Trophoblast cell (in vitro differentiated cells and primary cell): Measurements from ENCODE around the gene RAVER2.
A peak's percentile ranks its signal among the peaks of the same experiment; 100 is the strongest.

Source experiments
- DNase-seq, 2 donors: peaks; one replicate each; pipeline ENCODE4 v3.0.0-alpha.2; 2016
- H2AFZ ChIP-seq: 2 replicates; pipeline ENCODE4 v1.6.1; 2013; ENCODE audit warnings: low read length, moderate library complexity, mild to moderate bottlenecking; ENCODE audit not compliant: insufficient read depth, poor library complexity
- H2AK5ac ChIP-seq: 2 replicates; pipeline ENCODE4 v1.6.1; 2013; ENCODE audit warnings: mild to moderate bottlenecking, low read length
- H2BK120ac ChIP-seq: 2 replicates; pipeline ENCODE4 v1.6.1; 2013; ENCODE audit warnings: low read length, mild to moderate bottlenecking, moderate library complexity; ENCODE audit not compliant: insufficient read depth, poor library complexity
- H2BK12ac ChIP-seq: 2 replicates; pipeline ENCODE4 v1.6.1; 2013; ENCODE audit warnings: mild to moderate bottlenecking, low read length, moderate library complexity
- H2BK5ac ChIP-seq: 2 replicates; pipeline ENCODE4 v1.6.1; 2013; ENCODE audit warnings: low read length, low read depth, moderate library complexity, mild to moderate bottlenecking; ENCODE audit not compliant: poor library complexity
- H3K14ac ChIP-seq: 2 replicates; pipeline ENCODE4 v1.6.1; 2013; ENCODE audit warnings: mild to moderate bottlenecking, low read length
- H3K18ac ChIP-seq: 2 replicates; pipeline ENCODE4 v1.6.1; 2013; ENCODE audit warnings: mild to moderate bottlenecking, low read length
- H3K23ac ChIP-seq: 2 replicates; pipeline ENCODE4 v1.6.1; 2013; ENCODE audit warnings: low read length
- H3K27ac ChIP-seq: 2 replicates; pipeline ENCODE4 v1.5.1; 2013; ENCODE audit warnings: low read depth, mild to moderate bottlenecking, inconsistent platforms, low read length, moderate library complexity
- H3K27me3 ChIP-seq: 2 replicates; pipeline ENCODE4 v1.6.1; 2013; ENCODE audit warnings: inconsistent platforms, mild to moderate bottlenecking, low read length, moderate library complexity; ENCODE audit not compliant: insufficient read depth
- H3K36me3 ChIP-seq, 2 experiments: 1 replicate in 1 of 2; 2 replicates in 1 of 2; pipeline ENCODE4 v1.6.1; 2013; ENCODE audit warnings: low read length in 2 of 2, mild to moderate bottlenecking in 2 of 2, moderate library complexity in 1 of 2; ENCODE audit not compliant: insufficient read depth in 2 of 2, control insufficient read depth in 1 of 2
- H3K4ac ChIP-seq: 2 replicates; pipeline ENCODE4 v1.6.1; 2013; ENCODE audit warnings: low read depth, mild to moderate bottlenecking, low read length, moderate library complexity
- H3K4me1 ChIP-seq, 2 experiments: 1 replicate in 1 of 2; 2 replicates in 1 of 2; pipeline ENCODE4 v1.6.1; 2013; ENCODE audit warnings: low read length in 2 of 2, mild to moderate bottlenecking in 2 of 2, moderate library complexity in 1 of 2; ENCODE audit not compliant: insufficient read depth in 2 of 2, control insufficient read depth in 1 of 2
- H3K4me2 ChIP-seq: 2 replicates; pipeline ENCODE4 v1.6.1; 2013; ENCODE audit warnings: inconsistent platforms, mild to moderate bottlenecking, low read length, moderate library complexity
- H3K4me3 ChIP-seq: 2 replicates; pipeline ENCODE4 v1.5.1; 2013; ENCODE audit warnings: mild to moderate bottlenecking, low read depth, low read length, inconsistent platforms
- H3K79me1 ChIP-seq: one replicate; pipeline ENCODE4 v1.6.1; 2013; ENCODE audit warnings: low read length
- H3K79me2 ChIP-seq: 2 replicates; pipeline ENCODE4 v1.6.1; 2013; ENCODE audit warnings: low read length, mild to moderate bottlenecking; ENCODE audit not compliant: control insufficient read depth, insufficient read depth, poor library complexity
- H3K9ac ChIP-seq: 2 replicates; pipeline ENCODE4 v1.6.1; 2013; ENCODE audit warnings: mild to moderate bottlenecking, low read length
- H3K9me3 ChIP-seq: 2 replicates; pipeline ENCODE4 v1.6.1; 2013; ENCODE audit warnings: low read depth, mild to moderate bottlenecking, control low read depth, inconsistent platforms, low read length; ENCODE audit not compliant: insufficient read depth
- H4K12ac ChIP-seq: 2 replicates; pipeline ENCODE4 v1.6.1; 2013; ENCODE audit warnings: low read depth, mild to moderate bottlenecking, low read length, moderate library complexity
- H4K8ac ChIP-seq: 2 replicates; pipeline ENCODE4 v1.6.1; 2013; ENCODE audit warnings: low read depth, mild to moderate bottlenecking, low read length, moderate library complexity
- H4K91ac ChIP-seq: one replicate; pipeline ENCODE4 v1.6.1; 2013; ENCODE audit warnings: low read depth, mild to moderate bottlenecking, low read length, moderate library complexity
- WGBS: extraction: QIAGEN DNeasy Blood & Tissue Kit; methylation state at CpG from one replicate; pipeline ENCODE4 v1.1.7; 2013; ENCODE audit warnings: missing lambda C conversion rate; ENCODE audit not compliant: insufficient read length, insufficient coverage; ENCODE audit errors: extremely low coverage; 5-methylcytosine and 5-hydroxymethylcytosine counted together

Gene RAVER2

DNA sequence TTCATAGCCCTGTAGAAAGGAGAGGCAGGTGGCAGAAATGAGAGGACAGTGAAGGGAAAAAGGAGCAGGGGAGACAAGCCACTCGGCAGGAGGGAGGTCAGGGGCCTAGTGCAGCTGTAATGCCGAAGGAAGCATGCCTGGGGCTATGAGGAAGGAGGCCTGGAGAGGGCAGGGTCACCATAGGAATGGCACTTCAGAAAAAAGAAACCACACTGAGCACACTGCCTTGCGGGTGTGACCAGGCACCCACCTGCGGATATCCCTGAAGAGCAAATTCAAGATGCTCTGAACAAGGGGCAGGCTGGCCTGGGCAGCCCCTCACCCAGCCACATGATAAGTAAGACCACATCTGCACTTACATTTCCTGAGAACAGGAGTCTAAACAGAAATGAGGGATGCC lies 116.7 kb downstream of the RAVER2 start:
- Histone ChIP-seq H2BK5ac (no peak overlapping the region), H3K36me3 (peaks cover 26 to 38% of the 10 kb centered on the region in 2 experiments), H3K14ac (no peak overlapping the region), H2BK12ac (no peak overlapping the region), H3K4me2 (no peak overlapping the region), H2BK120ac (no peak overlapping the region), H3K23ac (no peak overlapping the region), H3K27ac (no peak overlapping the region), H3K9ac (no peak overlapping the region), H4K8ac (no peak overlapping the region), H3K4me1 (no peaks in the 10 kb centered on the region), H3K18ac (no peak overlapping the region), H4K91ac (no peak overlapping the region), H3K79me2 (no peaks in the 10 kb centered on the region), H2AFZ (no peak overlapping the region), H3K79me1 (no peaks in the 10 kb centered on the region), H4K12ac (no peak overlapping the region), H3K4me3 (no peak overlapping the region), H2AK5ac (no peak overlapping the region), H3K4ac (no peak overlapping the region), H3K9me3 (no peaks in the 10 kb centered on the region), H3K27me3 (no peaks in the 10 kb centered on the region)
- DNase-seq = peak; percentile 56 to 81
- no CpG with 5 or more reads among the region's 4 CpGs for WGBS

GRCh38 chr1:64864018-64864940 lies 119.4 kb downstream of the RAVER2 start:
- Histone ChIP-seq H4K12ac (no peak overlapping the region), H2BK120ac (no peak overlapping the region), H3K18ac (no peak overlapping the region), H3K9ac (no peak overlapping the region), H2BK5ac (no peak overlapping the region), H2AFZ (no peak overlapping the region), H3K4me1 (no peaks in the 10 kb centered on the region), H3K14ac (no peak overlapping the region), H4K8ac (no peak overlapping the region), H3K4me2 (no peak overlapping the region), H2BK12ac (no peak overlapping the region), H3K23ac (no peak overlapping the region), H2AK5ac (no peak overlapping the region), H3K4ac (no peak overlapping the region), H3K27ac (no peak overlapping the region), H3K79me2 (no peaks in the 10 kb centered on the region), H3K4me3 (no peak overlapping the region), H4K91ac (no peak overlapping the region), H3K36me3 (peaks cover 13 to 22% of the 10 kb centered on the region in 2 experiments), H3K79me1 (no peaks in the 10 kb centered on the region), H3K9me3 (no peaks in the 10 kb centered on the region), H3K27me3 (no peaks in the 10 kb centered on the region)
- no CpG with 5 or more reads among the region's 14 CpGs for WGBS
- DNase-seq = peak in 1 of 2 donors; percentile 51

- Histone ChIP-seq H2AFZ (no peak overlapping the region), H3K79me2 (no peaks in the 10 kb centered on the region), H3K9ac (no peak overlapping the region), H2AK5ac (no peak overlapping the region), H4K12ac (no peak overlapping the region), H2BK5ac (no peak overlapping the region), H4K91ac (no peak overlapping the region), H3K27me3 (no peaks in the 10 kb centered on the region), H2BK12ac (no peak overlapping the region), H2BK120ac (no peak overlapping the region), H3K23ac (no peak overlapping the region), H3K14ac (no peak overlapping the region), H3K27ac (no peak overlapping the region), H3K36me3 (peaks cover 8 to 16% of the 10 kb centered on the region in 2 experiments), H3K79me1 (no peaks in the 10 kb centered on the region), H3K4ac (no peak overlapping the region), H3K9me3 (no peaks in the 10 kb centered on the region), H3K4me3 (no peak overlapping the region), H4K8ac (no peak overlapping the region), H3K4me2 (no peak overlapping the region), H3K4me1 (no peaks in the 10 kb centered on the region), H3K18ac (no peak overlapping the region)
- no CpG with 5 or more reads among the region's 6 CpGs for WGBS
- DNase-seq = no peak
These were observed 120.4 kb downstream of the RAVER2 start for GRCh38 chr1:64865105-64865757.

DNA sequence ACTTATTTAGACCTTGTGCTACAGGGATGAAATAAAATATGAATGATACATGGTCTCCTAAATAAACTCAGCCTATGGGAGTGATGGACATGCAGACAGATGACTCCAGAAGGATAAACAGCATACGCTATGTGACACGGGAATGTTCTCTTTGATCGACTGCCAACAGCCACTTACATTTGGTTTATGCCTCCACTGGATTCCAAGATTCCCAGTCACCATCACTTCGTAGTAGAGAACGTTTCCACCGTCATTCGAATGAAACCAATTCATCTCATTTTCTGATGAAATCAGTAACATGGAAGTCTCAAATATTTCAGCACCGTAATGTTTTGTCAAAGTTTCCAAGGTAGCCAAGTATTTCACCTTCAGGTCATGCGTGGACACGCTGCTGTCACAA lies 121.8 kb downstream of the RAVER2 start:
- Histone ChIP-seq H3K14ac (no peak overlapping the region), H3K36me3 (peaks cover 8 to 16% of the 10 kb centered on the region in 2 experiments), H3K4ac (no peak overlapping the region), H3K18ac (no peak overlapping the region), H2BK120ac (no peak overlapping the region), H3K27ac (no peak overlapping the region), H3K27me3 (no peaks in the 10 kb centered on the region), H4K91ac (no peak overlapping the region), H3K4me1 (no peaks in the 10 kb centered on the region), H3K23ac (no peak overlapping the region), H3K4me2 (no peak overlapping the region), H2BK5ac (no peak overlapping the region), H3K4me3 (no peak overlapping the region), H2AFZ (no peak overlapping the region), H4K8ac (no peak overlapping the region), H4K12ac (no peak overlapping the region), H2BK12ac (no peak overlapping the region), H3K9me3 (no peaks in the 10 kb centered on the region), H3K79me2 (no peaks in the 10 kb centered on the region), H2AK5ac (no peak overlapping the region), H3K9ac (no peak overlapping the region), H3K79me1 (no peaks in the 10 kb centered on the region)
- peak; percentile 71 to 95 for DNase-seq
- no CpG with 5 or more reads among the region's 10 CpGs for WGBS
